GM23248 (cell line): ENCODE data around the gene CYB5D1.

Source experiments
- EZH2 ChIP-seq: fragments of 200-600 bp; sonication (generic); IDR thresholded peaks from 2 replicates; pipeline ENCODE4 v1.6.1; 2018; ENCODE audit warnings: antibody characterized with exemption, mild to moderate bottlenecking; ENCODE audit not compliant: insufficient read depth, poor library complexity, severe bottlenecking
- EZH2phosphoT487 ChIP-seq: fragments of 200-600 bp; sonication (generic); IDR thresholded peaks from 2 replicates; pipeline ENCODE4 v1.6.1; 2018; ENCODE audit warnings: antibody characterized with exemption, moderate library complexity, mild to moderate bottlenecking, low read depth; ENCODE audit not compliant: insufficient read depth

- TF ChIP-seq EZH2phosphoT487 (no peak), EZH2 (no peak)
These were observed 23.7 kb downstream of the CYB5D1 start for GRCh38 chr17:7881276-7882054.
